PC-3 (cell line): Measurements from ENCODE around the gene ADORA2A.

Experiments
- EZH2 ChIP-seq: fragments of 300-600 bp; sonication (generic); IDR thresholded peaks from one replicate; pipeline ENCODE4 v1.6.1; 2017; ENCODE audit warnings: antibody characterized with exemption, mild to moderate bottlenecking, low read length; ENCODE audit not compliant: unreplicated experiment
- EZH2phosphoT487 ChIP-seq: fragments of 300-600 bp; sonication (generic); IDR thresholded peaks from 2 replicates; pipeline ENCODE4 v1.6.1; 2018; ENCODE audit warnings: mild to moderate bottlenecking, antibody characterized with exemption, low read length, borderline replicate concordance
- TF ChIP-seq, protein P1 (sequence below): fragments of 300-600 bp; sonication (generic); conservative IDR thresholded peaks from 2 replicates; pipeline ENCODE4 v1.5.1; 2017; ENCODE audit warnings: antibody characterized with exemption, low read depth, mild to moderate bottlenecking, low read length

DNA sequence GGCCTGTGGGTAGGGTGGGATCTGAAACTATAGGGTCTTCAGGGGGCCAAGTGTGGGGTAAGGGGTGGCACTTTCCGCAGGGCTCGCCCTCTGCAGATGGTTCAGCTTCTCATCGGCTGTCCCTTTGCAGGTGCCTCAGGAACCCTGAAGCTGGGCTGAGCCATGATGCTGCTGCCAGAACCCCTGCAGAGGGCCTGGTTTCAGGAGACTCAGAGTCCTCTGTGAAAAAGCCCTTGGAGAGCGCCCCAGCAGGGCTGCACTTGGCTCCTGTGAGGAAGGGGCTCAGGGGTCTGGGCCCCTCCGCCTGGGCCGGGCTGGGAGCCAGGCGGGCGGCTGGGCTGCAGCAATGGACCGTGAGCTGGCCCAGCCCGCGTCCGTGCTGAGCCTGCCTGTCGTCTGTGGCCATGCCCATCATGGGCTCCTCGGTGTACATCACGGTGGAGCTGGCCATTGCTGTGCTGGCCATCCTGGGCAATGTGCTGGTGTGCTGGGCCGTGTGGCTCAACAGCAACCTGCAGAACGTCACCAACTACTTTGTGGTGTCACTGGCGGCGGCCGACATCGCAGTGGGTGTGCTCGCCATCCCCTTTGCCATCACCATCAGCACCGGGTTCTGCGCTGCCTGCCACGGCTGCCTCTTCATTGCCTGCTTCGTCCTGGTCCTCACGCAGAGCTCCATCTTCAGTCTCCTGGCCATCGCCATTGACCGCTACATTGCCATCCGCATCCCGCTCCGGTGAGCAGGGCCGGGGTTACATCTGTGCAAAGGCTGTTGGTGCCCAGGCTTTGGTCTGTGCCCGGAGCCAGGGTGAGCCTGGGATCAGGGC is 5.8 kb downstream of the ADORA2A start:
- TF ChIP-seq, protein P1, sequence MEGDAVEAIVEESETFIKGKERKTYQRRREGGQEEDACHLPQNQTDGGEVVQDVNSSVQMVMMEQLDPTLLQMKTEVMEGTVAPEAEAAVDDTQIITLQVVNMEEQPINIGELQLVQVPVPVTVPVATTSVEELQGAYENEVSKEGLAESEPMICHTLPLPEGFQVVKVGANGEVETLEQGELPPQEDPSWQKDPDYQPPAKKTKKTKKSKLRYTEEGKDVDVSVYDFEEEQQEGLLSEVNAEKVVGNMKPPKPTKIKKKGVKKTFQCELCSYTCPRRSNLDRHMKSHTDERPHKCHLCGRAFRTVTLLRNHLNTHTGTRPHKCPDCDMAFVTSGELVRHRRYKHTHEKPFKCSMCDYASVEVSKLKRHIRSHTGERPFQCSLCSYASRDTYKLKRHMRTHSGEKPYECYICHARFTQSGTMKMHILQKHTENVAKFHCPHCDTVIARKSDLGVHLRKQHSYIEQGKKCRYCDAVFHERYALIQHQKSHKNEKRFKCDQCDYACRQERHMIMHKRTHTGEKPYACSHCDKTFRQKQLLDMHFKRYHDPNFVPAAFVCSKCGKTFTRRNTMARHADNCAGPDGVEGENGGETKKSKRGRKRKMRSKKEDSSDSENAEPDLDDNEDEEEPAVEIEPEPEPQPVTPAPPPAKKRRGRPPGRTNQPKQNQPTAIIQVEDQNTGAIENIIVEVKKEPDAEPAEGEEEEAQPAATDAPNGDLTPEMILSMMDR, result no peak
- no peak for TF ChIP-seq EZH2
- TF ChIP-seq EZH2phosphoT487, result no peak
